HepG2 (cell line): Measurements from ENCODE around the gene TM9SF3. TPM values are rescaled to one million over a fixed set of nuclear protein-coding genes. Genes with fewer than 3 reads are reported as not detected.

Experiments used
- ATAC-seq: fragments of 200-7000 bp; cut with Tn5 transposase; 3 replicates; pipeline ENCODE4 v1.9.1; 2020; ENCODE audit warnings: mild to moderate bottlenecking, moderate library complexity
- BruUV-seq: library from RNA; stranded (reverse); fragments of 400-500 nt; replicated peaks from 2 replicates; lab custom pipeline; 2021; lab: Mats Ljungman, UMichigan
- CTCF ChIA-PET: fragments of 300-600 bp; formaldehyde crosslinking; extraction: SDS; loops from one replicate; lab custom pipeline; 2021; ENCODE audit warnings: low total read pairs, inconsistent platforms, low intra/inter-chr PET ratio; lab: Yijun Ruan, JAX
- POLR2A ChIA-PET: fragments of 350-600 bp; sonication (Branson Sonifier 250); formaldehyde crosslinking; loops from one replicate; lab custom pipeline; 2020; ENCODE audit warnings: antibody characterized with exemption, inconsistent platforms; lab: Yijun Ruan, JAX
- DNase-seq: peaks from one replicate; pipeline ENCODE4 v3.0.0-alpha.2; 2015; ENCODE audit warnings: low spot score
- FAIRE-seq: peaks from 3 replicates; lab custom pipeline; 2011; peaks lifted over from hg19 to GRCh38; lab: Jason Lieb, UNC
- H2AFZ ChIP-seq: one replicate; pipeline ENCODE4 v1.6.1; 2011; ENCODE audit warnings: low read length, inconsistent platforms
- H3K27ac ChIP-seq: fragments of 300-600 bp; 3 replicates; pipeline ENCODE4 v1.8.0; 2011; ENCODE audit warnings: mixed run types, mild to moderate bottlenecking, mixed read lengths, low read length, inconsistent platforms; ENCODE audit not compliant: insufficient read depth; ENCODE audit errors: extremely low read length
- H3K27me3 ChIP-seq, 2 experiments: fragments of 200-600 bp in 1 of 2; 2 replicates in 1 of 2; 3 replicates in 1 of 2; pipeline versions ENCODE4 v1.6.0 to v1.8.0; 2011; ENCODE audit warnings: low read length in 2 of 2, mild to moderate bottlenecking in 2 of 2, moderate library complexity in 2 of 2, inconsistent platforms in 1 of 2; ENCODE audit not compliant: insufficient read depth in 2 of 2, control insufficient read depth in 1 of 2
- H3K36me3 ChIP-seq, 2 experiments: fragments of 200-600 bp in 1 of 2; replicated peaks in 1 of 2; 2 replicates in 1 of 2; 3 replicates in 1 of 2; pipeline versions ENCODE4 v1.5.1 to v1.8.0; 2011; ENCODE audit warnings: low read length in 2 of 2, inconsistent platforms in 1 of 2; ENCODE audit not compliant: insufficient read depth in 2 of 2, control insufficient read depth in 1 of 2
- H3K4me1 ChIP-seq: 2 replicates; pipeline ENCODE4 v1.5.1; 2012; ENCODE audit warnings: low read length, inconsistent platforms; ENCODE audit not compliant: insufficient read depth
- H3K4me2 ChIP-seq: 2 replicates; pipeline ENCODE4 v1.6.0; 2011; ENCODE audit warnings: low read depth, low read length, inconsistent platforms
- H3K4me3 ChIP-seq, 3 experiments: fragments of 200-600 bp in 1 of 3; sonication (generic), shearing (Covaris generic) in 1 of 3; replicated peaks in 1 of 3; 2 replicates each; pipeline ENCODE4 v1.5.1; 2011 to 2016; ENCODE audit warnings: low read length in 3 of 3, inconsistent platforms in 2 of 3, low read depth in 2 of 3, mild to moderate bottlenecking in 2 of 3, control low read depth in 1 of 3, mixed read lengths in 1 of 3; ENCODE audit not compliant: insufficient read depth in 1 of 3
- H3K79me2 ChIP-seq: one replicate; pipeline ENCODE4 v1.6.1; 2011; ENCODE audit warnings: low read length, inconsistent platforms; ENCODE audit not compliant: insufficient read depth
- H3K9ac ChIP-seq: 2 replicates; pipeline ENCODE4 v1.6.0; 2011; ENCODE audit warnings: mild to moderate bottlenecking, low read depth, low read length, inconsistent platforms; ENCODE audit not compliant: insufficient read depth
- H3K9me3 ChIP-seq: 2 replicates; pipeline ENCODE4 v1.5.1; 2012; ENCODE audit warnings: mild to moderate bottlenecking, low read length
- H4K20me1 ChIP-seq: 2 replicates; pipeline ENCODE4 v1.6.0; 2011; ENCODE audit warnings: inconsistent platforms, mild to moderate bottlenecking, low read length, moderate library complexity; ENCODE audit not compliant: insufficient read depth
- BRCA1 ChIP-seq: sonication (generic); formaldehyde crosslinking; IDR thresholded peaks from 2 replicates; pipeline ENCODE4 v1.4.0; 2020; ENCODE audit warnings: missing genetic modification reagents
- CTCF ChIP-seq: sonication (generic); formaldehyde crosslinking; IDR thresholded peaks from 2 replicates; pipeline ENCODE4 v1.5.0; 2020; ENCODE audit warnings: mild to moderate bottlenecking, missing genetic modification reagents, moderate library complexity
- MYC ChIP-seq: sonication (generic); formaldehyde crosslinking; IDR thresholded peaks from 2 replicates; pipeline ENCODE4 v1.9.0; 2021; ENCODE audit warnings: missing genetic modification reagents, borderline replicate concordance
- PRDM10 ChIP-seq: sonication (generic); formaldehyde crosslinking; IDR thresholded peaks from 2 replicates; pipeline ENCODE4 v1.4.0; 2020; ENCODE audit warnings: low read depth, missing genetic modification reagents
- PTBP1 ChIP-seq: fragments of 200-400 bp; formaldehyde crosslinking; IDR thresholded peaks from 2 replicates; pipeline ENCODE4 v1.6.1; 2018; ENCODE audit warnings: low read length, low read depth; ENCODE audit not compliant: poor library complexity, severe bottlenecking
- STAG1 ChIP-seq: sonication (generic); formaldehyde crosslinking; IDR thresholded peaks from 2 replicates; pipeline ENCODE4 v1.4.0; 2020; ENCODE audit warnings: missing genetic modification reagents
- ZBTB34 ChIP-seq: sonication (generic); formaldehyde crosslinking; IDR thresholded peaks from 2 replicates; pipeline ENCODE4 v1.8.0; 2022; ENCODE audit warnings: mild to moderate bottlenecking, missing genetic modification reagents
- WGBS: methylation state at CpG from one replicate; pipeline ENCODE4 v1.1.6; 2017; ENCODE audit warnings: low lambda C conversion rate; 5-methylcytosine and 5-hydroxymethylcytosine counted together
- in situ Hi-C: cut with HindIII; loops from 2 replicates; pipeline ENCODE4 v1.10.0; 2017; ENCODE audit warnings: low pct_unique_long_range_greater_than_20kb; ENCODE audit not compliant: extremely low pct_ligation_motif_present
- intact Hi-C: fragments of 100-400 bp; cut with micrococcal nuclease; formaldehyde crosslinking; loops from one replicate; pipeline ENCODE4 v1.10.0; 2022; ENCODE audit not compliant: unreplicated experiment
- polyA plus RNA-seq, 8 experiments: library from polyadenylated mRNA; depleted of rRNA in 3 of 8; stranded (reverse) in 7 of 8; unstranded in 1 of 8; fragments of >200 nt; fragmentation: Illumina TruSeq in 4 of 8; extraction: Trizol in 4 of 8; gene quantifications; 2 replicates each; pipeline versions ENCODE4 v1.2.1 to v1.2.3, GENCODE V29; 2011 to 2016; ENCODE audit warnings: low read depth in 4 of 8, missing spikeins in 1 of 8, mixed read lengths in 1 of 8; ENCODE audit not compliant: insufficient read depth in 1 of 8
- total RNA-seq, 5 experiments: library from RNA; depleted of rRNA; stranded (reverse); fragments of >200 nt; fragmentation: Illumina TruSeq; extraction: Trizol; gene quantifications; 2 replicates each; pipeline ENCODE4 v1.2.3, GENCODE V29; 2016; ENCODE audit warnings: low read depth in 1 of 5

Gene TM9SF3
- total and polyA plus RNA-seq, 2 of the 13 experiments (the other 11 are each of a cell fraction or from before 2014, with no cell fraction given), result 43.8 to 120 TPM

GRCh38 chr10:96626795-96627194, 40.0 kb upstream of the TM9SF3 start:
- no peaks in the 10 kb centered on the region for H3K79me2 ChIP-seq
- DNase-seq, result no peak
- no peak; the same call in 2 of the 3 replicates for ATAC-seq
- no peaks in the 10 kb centered on the region for H3K36me3 ChIP-seq
- 87% methylated on average over 5 of the region's 5 CpGs for WGBS
- no peaks in the 10 kb centered on the region for H3K9me3 ChIP-seq
- intact Hi-C loops (no loop called here), in situ Hi-C loops (no loop called here)
- H4K20me1 ChIP-seq, result no peaks in the 10 kb centered on the region
- no TSS peak for BruUV-seq
- H2AFZ ChIP-seq, result no peak overlapping the region
- CTCF ChIA-PET, result no interaction called here
- FAIRE-seq, result no peak
- no peak overlapping the region for H3K4me2 ChIP-seq
- TF ChIP-seq PRDM10 (CRISPR knock-in tag), result no peak
- no peak for TF ChIP-seq PTBP1
- TF ChIP-seq ZBTB34 (CRISPR knock-in tag), result no peak
- no peak for TF ChIP-seq BRCA1 (CRISPR knock-in tag)
- peak; percentile 28; the same call in 1 of the 2 replicates for TF ChIP-seq STAG1 (CRISPR knock-in tag)
- TF ChIP-seq MYC (CRISPR knock-in tag), result no peak
- TF ChIP-seq CTCF (CRISPR knock-in tag), result peak; percentile 35
- no peaks in the 10 kb centered on the region for H3K27me3 ChIP-seq
- POLR2A ChIA-PET, result no interaction called here
- H3K9ac ChIP-seq, result no peak overlapping the region
- no peak overlapping the region for H3K27ac ChIP-seq
- H3K4me3 ChIP-seq, result no peak overlapping the region
- no peaks in the 10 kb centered on the region for H3K4me1 ChIP-seq
